Uterus (tissue), 4 donors: ENCODE data around the gene LY6G6F. TPM values are rescaled to one million over a fixed set of nuclear protein-coding genes. Genes with fewer than 3 reads are reported as not detected.

Experiments
- DNase-seq, 2 donors: peaks; one replicate each; pipeline ENCODE4 v3.0.0-alpha.2; 2019 to 2020
- H3K27ac ChIP-seq, 2 donors: fragments of 200-600 bp; sonication (generic); 1 replicate in 1 of 2; 2 replicates in 1 of 2; pipeline ENCODE4 v1.5.1; 2016 to 2018
- H3K27me3 ChIP-seq, 2 donors: fragments of 200-600 bp; sonication (generic); one replicate each; pipeline ENCODE4 v1.5.1; 2018 to 2019; ENCODE audit warnings: control low read depth in 1 of 2
- H3K36me3 ChIP-seq, 2 donors: fragments of 200-600 bp; sonication (generic); one replicate each; pipeline ENCODE4 v1.5.1; 2019; ENCODE audit warnings: control low read depth in 1 of 2
- H3K4me1 ChIP-seq, 2 donors: fragments of 200-600 bp; sonication (generic); one replicate each; pipeline ENCODE4 v1.5.1; 2018 to 2019; ENCODE audit warnings: control low read depth in 1 of 2
- H3K4me3 ChIP-seq, 2 donors: fragments of 200-600 bp; sonication (generic); 1 replicate in 1 of 2; 2 replicates in 1 of 2; pipeline ENCODE4 v1.5.1; 2018 to 2019; ENCODE audit warnings: mild to moderate bottlenecking in 1 of 2
- H3K9me3 ChIP-seq, 2 donors: fragments of 200-600 bp; sonication (generic); one replicate each; pipeline ENCODE4 v1.5.1; 2019; ENCODE audit warnings: control low read depth in 1 of 2
- CTCF ChIP-seq, 4 experiments: fragments of 200-600 bp in 2 of 4; fragments of 450-650 bp in 2 of 4; sonication (generic) in 2 of 4; IDR thresholded peaks; one replicate each; pipeline ENCODE4 v1.5.1; 2016 to 2019; ENCODE audit warnings: antibody characterized with exemption in 4 of 4, mild to moderate bottlenecking in 2 of 4, moderate library complexity in 1 of 4
- POLR2A ChIP-seq, 2 donors: fragments of 450-650 bp; IDR thresholded peaks; one replicate each; pipeline ENCODE4 v1.6.1; 2016; ENCODE audit warnings: antibody characterized with exemption in 2 of 2, mild to moderate bottlenecking in 1 of 2, moderate library complexity in 1 of 2
- intact Hi-C: fragments of 100-400 bp; cut with DNase I; formaldehyde crosslinking; loops from one replicate; pipeline ENCODE4 v1.15.1; 2023; ENCODE audit warnings: low total_unique reads
- total RNA-seq, 4 donors: library from RNA; depleted of rRNA in 3 of 4; stranded (reverse); fragments of >200 nt in 3 of 4; gene quantifications; one replicate each; pipeline versions ENCODE4 v1.1.0 to v1.2.4, GENCODE V29; 2014 to 2023
- donor health status: DM: yes; HTN: yes; CAD: no.

The LY6G6F gene
- total RNA-seq, 4 donors from 2014 or later, result not detected

GRCh38 chr6:31669676-31670075 lies 37.0 kb upstream of the LY6G6F start, which contains the start of gene LY6G5B:
Gene LY6G5B (plus strand): TSS chr6:31669976. CDS start chr6:31670951, 975 bp downstream.
- no peak for DNase-seq
- Histone ChIP-seq H3K36me3 (no peaks in the 10 kb centered on the region), H3K4me1 (peaks cover 8 to 10% of the 10 kb centered on the region in 2 donors), H3K27ac (no peak within 1 kb of the TSS), H3K9me3 (no peaks in the 10 kb centered on the region), H3K27me3 (no peaks in the 10 kb centered on the region), H3K4me3 (no peak within 1 kb of the TSS)
- intact Hi-C loops, result no loop called here
- TF ChIP-seq CTCF (IDR thresholded peaks at IDR 0.05), result no peak

DNA sequence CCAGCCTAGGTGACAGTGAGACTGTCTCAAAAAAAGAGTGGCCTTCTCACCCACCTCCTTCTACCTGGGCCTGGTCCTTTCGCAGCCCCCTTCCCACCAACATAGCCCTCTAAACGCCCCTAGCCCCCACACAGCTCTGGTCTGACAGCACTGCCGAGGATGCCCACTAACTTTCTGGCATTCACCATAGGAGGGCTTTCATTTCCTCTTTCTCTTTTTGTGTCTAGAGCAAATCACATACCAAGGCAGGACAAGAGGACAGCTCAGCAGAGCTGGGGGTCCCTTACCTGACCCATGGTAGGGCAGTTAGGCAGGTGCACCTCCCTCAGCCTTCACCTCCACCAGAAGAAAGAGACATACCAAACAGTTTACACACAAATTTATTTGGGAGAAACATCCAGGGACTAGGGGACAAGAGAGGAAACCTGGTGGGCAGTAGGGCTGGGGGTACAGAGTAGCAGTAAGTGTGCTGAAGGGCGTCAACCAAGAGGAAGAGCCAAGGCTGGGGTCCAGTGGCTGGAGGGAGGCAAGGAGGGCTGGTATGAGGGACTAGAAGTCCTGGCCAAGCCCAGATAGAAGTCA lies 30.3 kb upstream of the LY6G6F start:
- Histone ChIP-seq H3K27me3 (no peaks in the 10 kb centered on the region), H3K4me1 (peaks cover 0 to 4% of the 10 kb centered on the region in 2 donors), H3K36me3 (no peaks in the 10 kb centered on the region), H3K4me3 (no peak overlapping the region), H3K27ac (no peak overlapping the region), H3K9me3 (no peaks in the 10 kb centered on the region)
- intact Hi-C loops, result no loop called here
- DNase-seq, result no peak
- TF ChIP-seq CTCF (IDR thresholded peaks at IDR 0.05), result no peak
- no peak for TF ChIP-seq POLR2A (IDR thresholded peaks at IDR 0.05)

DNA sequence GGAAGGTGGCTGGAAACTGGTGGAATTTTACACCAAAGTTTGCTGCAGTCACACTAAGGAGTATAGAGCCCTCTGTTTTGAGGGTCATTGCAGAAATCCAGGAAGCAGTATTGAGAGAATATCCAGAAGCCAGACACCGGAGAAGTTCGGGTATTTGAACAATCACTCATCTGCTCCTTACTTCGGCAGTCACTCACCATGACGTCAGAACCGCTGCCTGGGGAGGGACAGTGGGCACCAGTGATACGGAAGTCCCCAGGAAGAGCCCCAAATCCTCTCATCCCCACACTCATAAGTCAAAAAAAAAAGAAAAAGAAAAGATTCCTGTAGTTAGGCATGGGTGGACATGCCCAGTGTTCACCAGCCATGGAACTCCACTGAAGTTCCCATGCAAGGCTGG lies 29.8 kb upstream of the LY6G6F start:
- Histone ChIP-seq H3K4me1 (peaks cover 0 to 4% of the 10 kb centered on the region in 2 donors), H3K36me3 (no peaks in the 10 kb centered on the region), H3K27me3 (no peaks in the 10 kb centered on the region), H3K9me3 (no peaks in the 10 kb centered on the region), H3K4me3 (no peak overlapping the region), H3K27ac (no peak overlapping the region)
- TF ChIP-seq CTCF (IDR thresholded peaks at IDR 0.05) (no peak), POLR2A (IDR thresholded peaks at IDR 0.05) (no peak)
- intact Hi-C loops, result no loop called here
- DNase-seq, result no peak

DNA sequence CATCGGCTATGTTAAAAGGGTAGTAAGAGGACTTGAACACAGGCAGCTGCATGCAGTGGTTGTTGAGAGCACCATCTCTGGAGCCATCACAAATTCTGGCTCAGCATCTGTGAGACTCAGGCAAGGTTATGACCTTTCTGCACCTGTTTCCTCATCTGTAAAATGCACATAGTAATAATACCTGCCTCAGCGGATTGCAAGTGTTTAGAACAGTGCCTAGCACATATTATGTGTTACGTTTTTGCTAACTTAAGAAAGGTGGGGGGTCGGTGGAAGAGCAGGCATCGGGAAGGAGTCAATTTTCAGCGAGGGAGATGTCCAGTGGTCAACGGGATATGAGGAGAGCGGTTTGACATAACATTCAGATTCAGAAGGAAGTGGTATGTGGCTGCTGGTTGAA lies 28.7 kb upstream of the LY6G6F start:
- intact Hi-C loops, result no loop called here
- no peak overlapping the region for H3K4me3 ChIP-seq
- DNase-seq, result no peak
- H3K27me3 ChIP-seq, result no peaks in the 10 kb centered on the region
- TF ChIP-seq POLR2A (IDR thresholded peaks at IDR 0.05), result no peak
- TF ChIP-seq CTCF (IDR thresholded peaks at IDR 0.05), result no peak
- H3K36me3 ChIP-seq, result no peaks in the 10 kb centered on the region
- H3K4me1 ChIP-seq, result peaks cover 0 to 4% of the 10 kb centered on the region in 2 donors
- H3K27ac ChIP-seq, result no peak overlapping the region
- no peaks in the 10 kb centered on the region for H3K9me3 ChIP-seq

- H3K36me3 ChIP-seq, result no peaks in the 10 kb centered on the region
- H3K27ac ChIP-seq, result peak within 1 kb of the TSS; percentile 71 to 88
- DNase-seq, result peak; percentile 85 to 86
- intact Hi-C loops, result loop anchor here (5.0 kb wide), 1 partner anchor 152 kb away; no protein-coding TSS in a partner anchor
- TF ChIP-seq POLR2A (IDR thresholded peaks at IDR 0.05), result no peak
- peak; percentile 70 to 92 (median 82) for TF ChIP-seq CTCF (IDR thresholded peaks at IDR 0.05)
- H3K4me3 ChIP-seq, result peak within 1 kb of the TSS; percentile 40 to 56
- H3K4me1 ChIP-seq, result peaks cover 0 to 4% of the 10 kb centered on the region in 2 donors
- no peaks in the 10 kb centered on the region for H3K27me3 ChIP-seq
- H3K9me3 ChIP-seq, result no peaks in the 10 kb centered on the region
Measured at GRCh38 chr6:31680226-31681134, 26.2 kb upstream of the LY6G6F start, which contains the start of gene LY6G5C. Gene LY6G5C (minus strand): TSS chr6:31681067. CDS start chr6:31680373, 694 bp downstream.
